Natural killer cell (primary cell): ENCODE measurements around the gene TXNDC16. TPM values are rescaled to one million over a fixed set of nuclear protein-coding genes. Genes with fewer than 3 reads are reported as not detected.

Source experiments
- ATAC-seq, 3 donors: fragments of 150-1000 bp in 2 of 3; fragments of 200-7000 bp in 1 of 3; cut with Tn5 transposase; 1 replicate in 1 of 3; 2 replicates in 2 of 3; pipeline ENCODE4 v1.10.0; 2021; ENCODE audit warnings: mild to moderate bottlenecking in 2 of 3, moderate library complexity in 2 of 3
- DNase-seq, 2 donors: peaks; one replicate each; pipeline versions ENCODE4 v3.0.0 to v3.0.0-alpha.2; 2013 to 2021; ENCODE audit warnings: mixed read lengths in 1 of 2
- H3K27ac ChIP-seq: one replicate; pipeline ENCODE4 v1.5.1; 2013; ENCODE audit warnings: mild to moderate bottlenecking, low read length
- H3K27me3 ChIP-seq: one replicate; pipeline ENCODE4 v1.6.1; 2013; ENCODE audit warnings: low read length; ENCODE audit not compliant: control insufficient read depth, insufficient read depth
- H3K36me3 ChIP-seq: one replicate; pipeline ENCODE4 v1.6.1; 2013; ENCODE audit warnings: low read length; ENCODE audit not compliant: control insufficient read depth, insufficient read depth
- H3K4me1 ChIP-seq: one replicate; pipeline ENCODE4 v1.6.1; 2013; ENCODE audit warnings: low read length; ENCODE audit not compliant: control insufficient read depth, insufficient read depth
- H3K4me3 ChIP-seq: one replicate; pipeline ENCODE4 v1.5.1; 2013; ENCODE audit warnings: low read length
- H3K9me3 ChIP-seq: one replicate; pipeline ENCODE4 v1.6.1; 2013; ENCODE audit warnings: low read length; ENCODE audit not compliant: control insufficient read depth, insufficient read depth
- H3K27ac Mint-ChIP-seq, 2 donors: one replicate each; pipeline ENCODE4 v1.8.0; 2022; ENCODE audit warnings: mild to moderate bottlenecking in 2 of 2, mixed read lengths in 2 of 2, moderate library complexity in 1 of 2
- H3K27me3 Mint-ChIP-seq, 2 donors: one replicate each; pipeline ENCODE4 v1.8.0; 2022; ENCODE audit warnings: low read depth in 2 of 2, mixed read lengths in 2 of 2
- H3K36me3 Mint-ChIP-seq: one replicate; pipeline ENCODE4 v1.8.0; 2022; ENCODE audit warnings: mixed read lengths
- H3K4me1 Mint-ChIP-seq, 2 donors: one replicate each; pipeline ENCODE4 v1.8.0; 2022; ENCODE audit warnings: mixed read lengths in 2 of 2
- H3K4me3 Mint-ChIP-seq: one replicate; pipeline ENCODE4 v1.8.0; 2022; ENCODE audit warnings: mild to moderate bottlenecking, moderate library complexity, mixed read lengths
- H3K9me3 Mint-ChIP-seq, 2 donors: one replicate each; pipeline ENCODE4 v1.8.0; 2022; ENCODE audit warnings: mixed read lengths in 2 of 2
- WGBS: methylation state at CpG from one replicate; pipeline ENCODE4 v1.1.7; 2013; ENCODE audit warnings: missing lambda C conversion rate; ENCODE audit not compliant: insufficient coverage; 5-methylcytosine and 5-hydroxymethylcytosine counted together
- intact Hi-C: fragments of 100-400 bp; cut with micrococcal nuclease; formaldehyde crosslinking; loops from one replicate; pipeline ENCODE4 v1.14.2; 2022
- total RNA-seq, 4 donors: library from RNA; stranded (reverse); fragments of 120-200 nt in 1 of 4; gene quantifications; one replicate each; pipeline versions ENCODE4 v1.2.3 to v1.2.4, GENCODE V29; 2013 to 2022
- TF ChIP-seq, protein P1 (sequence below): fragments of 200-600 bp; IDR thresholded peaks from one replicate; pipeline ENCODE4 v1.8.0; 2022; ENCODE audit warnings: antibody characterized with exemption

TXNDC16 gene
- total RNA-seq, 3 donors from 2014 or later (not counting 1 experiment from before 2014, with no cell fraction given), result 16.5 to 22.0 (median 20.7) TPM

DNA sequence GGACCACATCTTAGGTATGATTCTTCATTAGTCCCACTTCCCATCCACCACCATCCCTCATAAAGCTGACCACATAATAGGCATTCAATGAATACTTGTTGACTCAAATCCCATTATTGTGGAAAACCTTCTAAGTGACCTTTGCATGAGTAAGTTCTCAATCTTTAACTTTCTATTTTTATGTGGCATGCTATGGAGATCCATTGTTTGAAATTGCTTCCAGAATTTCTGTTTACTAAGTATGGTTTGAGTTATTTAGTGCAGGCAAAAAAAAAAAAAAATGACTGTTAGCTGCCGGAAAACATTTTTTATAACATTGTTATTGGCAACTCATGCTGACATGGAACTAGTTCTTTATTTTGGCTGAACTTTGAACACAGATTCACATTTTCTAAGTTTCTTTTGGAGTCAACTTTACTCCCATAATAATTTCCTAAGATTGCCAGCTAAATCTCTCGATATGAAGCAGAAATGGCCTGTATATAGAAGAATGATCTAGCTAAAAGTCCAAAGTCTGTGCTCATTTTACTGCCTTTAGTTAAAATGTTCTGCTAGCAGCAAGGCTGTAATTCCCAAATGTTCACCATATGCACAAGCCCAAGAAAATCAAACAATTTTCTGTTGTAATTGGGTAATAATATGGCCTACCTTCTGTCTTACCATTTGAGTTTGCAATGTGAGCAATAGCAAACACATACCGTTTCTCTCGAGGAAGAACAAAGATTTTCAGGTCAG is 160.3 kb downstream of the TXNDC16 start:
- WGBS, result 94% methylated on average over 3 of the region's 4 CpGs
- no peak overlapping the region for H3K27ac Mint-ChIP-seq

More for the DNA sequence above, 160.3 kb downstream of the TXNDC16 start:
- intact Hi-C loops, result no loop called here
- DNase-seq, result no peak
- Histone ChIP-seq H3K4me3 (no peak overlapping the region), H3K27me3 (no peaks in the 10 kb centered on the region), H3K36me3 (no peaks in the 10 kb centered on the region), H3K27ac (no peak overlapping the region), H3K9me3 (peaks cover 1% of the 10 kb centered on the region), H3K4me1 (no peaks in the 10 kb centered on the region)
- H3K27me3 Mint-ChIP-seq, result peaks cover 0 to 8% of the 10 kb centered on the region in 2 donors
- peaks cover 5% of the 10 kb centered on the region for H3K36me3 Mint-ChIP-seq
- H3K4me3 Mint-ChIP-seq, result no peak overlapping the region
- H3K4me1 Mint-ChIP-seq, result peaks cover 11 to 14% of the 10 kb centered on the region in 2 donors
- ATAC-seq, result no peak
- TF ChIP-seq, protein P1, sequence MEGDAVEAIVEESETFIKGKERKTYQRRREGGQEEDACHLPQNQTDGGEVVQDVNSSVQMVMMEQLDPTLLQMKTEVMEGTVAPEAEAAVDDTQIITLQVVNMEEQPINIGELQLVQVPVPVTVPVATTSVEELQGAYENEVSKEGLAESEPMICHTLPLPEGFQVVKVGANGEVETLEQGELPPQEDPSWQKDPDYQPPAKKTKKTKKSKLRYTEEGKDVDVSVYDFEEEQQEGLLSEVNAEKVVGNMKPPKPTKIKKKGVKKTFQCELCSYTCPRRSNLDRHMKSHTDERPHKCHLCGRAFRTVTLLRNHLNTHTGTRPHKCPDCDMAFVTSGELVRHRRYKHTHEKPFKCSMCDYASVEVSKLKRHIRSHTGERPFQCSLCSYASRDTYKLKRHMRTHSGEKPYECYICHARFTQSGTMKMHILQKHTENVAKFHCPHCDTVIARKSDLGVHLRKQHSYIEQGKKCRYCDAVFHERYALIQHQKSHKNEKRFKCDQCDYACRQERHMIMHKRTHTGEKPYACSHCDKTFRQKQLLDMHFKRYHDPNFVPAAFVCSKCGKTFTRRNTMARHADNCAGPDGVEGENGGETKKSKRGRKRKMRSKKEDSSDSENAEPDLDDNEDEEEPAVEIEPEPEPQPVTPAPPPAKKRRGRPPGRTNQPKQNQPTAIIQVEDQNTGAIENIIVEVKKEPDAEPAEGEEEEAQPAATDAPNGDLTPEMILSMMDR, result no peak
- H3K9me3 Mint-ChIP-seq, result no peaks in the 10 kb centered on the region

Other genes with a start within 250 kb of the TXNDC16 start
- gene PTGER2, start 238.2 kb downstream of the TXNDC16 start, total RNA-seq, result 10 to 100 TPM; 55.3 to 67.9 (median 60.6) TPM
- 1 to 10 TPM in 1 of 3 donors, under 1 TPM in 2; 0.42 to 1.4 (median 0.57) TPM for gene GPR137C, start 331 bp upstream of the TXNDC16 start, total RNA-seq
- 10 to 100 TPM; 35.4 to 47.7 (median 42.5) TPM for gene ERO1A, start 143.1 kb upstream of the TXNDC16 start, total RNA-seq
- 100 to 1,000 TPM; 148 to 160 (median 159) TPM for gene PSMC6, start 154.7 kb upstream of the TXNDC16 start, total RNA-seq
- gene STYX, start 177.7 kb upstream of the TXNDC16 start, total RNA-seq, result 10 to 100 TPM; 13.3 to 22.9 (median 18.3) TPM
- gene GNPNAT1, start 239.1 kb upstream of the TXNDC16 start, total RNA-seq, result 1 to 10 TPM; 5.6 to 7.5 (median 7.0) TPM